Measurements from ENCODE around the gene KRT32. TPM values are rescaled to one million over a fixed set of nuclear protein-coding genes. Genes with fewer than 3 reads are reported as not detected.

KRT32 gene
- total RNA-seq, 1 donor from 2014 or later: not detected

GRCh38 chr17:41444640-41445039 lies 22.5 kb downstream of the KRT32 start:
- Mint-ChIP-seq H3K36me3 (ENCODE audit: low read depth) (no peaks in the 10 kb centered on the region), H3K4me1 (ENCODE audit: low read depth) (no peaks in the 10 kb centered on the region), H3K9me3 (ENCODE audit: low read depth) (peaks cover 3% of the 10 kb centered on the region), H3K27me3 (ENCODE audit: low read depth) (peaks cover 24% of the 10 kb centered on the region), H3K27ac (ENCODE audit: unreplicated experiment) (no peak overlapping the region), H3K4me3 (ENCODE audit: unreplicated experiment) (no peak overlapping the region)
- no peak for DNase-seq (ENCODE audit: low spot score)
- no peak for TF ChIP-seq CTCF (IDR thresholded peaks at IDR 0.05)

GRCh38 chr17:41444186-41444585 lies 23.0 kb downstream of the KRT32 start:
- H3K27ac Mint-ChIP-seq (ENCODE audit: unreplicated experiment): no peak overlapping the region

GRCh38 chr17:41442739-41443138 lies 24.4 kb downstream of the KRT32 start:
- TF ChIP-seq CTCF (IDR thresholded peaks at IDR 0.05): no peak
- DNase-seq (ENCODE audit: low spot score): no peak
- H3K4me3 Mint-ChIP-seq (ENCODE audit: unreplicated experiment): no peak overlapping the region

More at GRCh38 chr17:41444186-41444585, 23.0 kb downstream of the KRT32 start:
- H3K36me3 Mint-ChIP-seq (ENCODE audit: low read depth): no peaks in the 10 kb centered on the region
- H3K27me3 Mint-ChIP-seq (ENCODE audit: low read depth): peaks cover 25% of the 10 kb centered on the region
- H3K4me1 Mint-ChIP-seq (ENCODE audit: low read depth): no peaks in the 10 kb centered on the region
- H3K4me3 Mint-ChIP-seq (ENCODE audit: unreplicated experiment): no peak overlapping the region
- no peak for DNase-seq (ENCODE audit: low spot score)
- H3K9me3 Mint-ChIP-seq (ENCODE audit: low read depth): peaks cover 3% of the 10 kb centered on the region
- no peak for TF ChIP-seq CTCF (IDR thresholded peaks at IDR 0.05)

GRCh38 chr17:41440531-41441033 lies 26.6 kb downstream of the KRT32 start, which contains the start of gene KRT38:
Gene KRT38, minus strand, starts transcription at chr17:41440983. Its CDS starts 62 bp downstream, at chr17:41440921.
- H3K27ac Mint-ChIP-seq (ENCODE audit: unreplicated experiment): no peak within 1 kb of the TSS
- TF ChIP-seq CTCF (IDR thresholded peaks at IDR 0.05): no peak
- H3K4me3 Mint-ChIP-seq (ENCODE audit: unreplicated experiment): no peak within 1 kb of the TSS
- H3K36me3 Mint-ChIP-seq (ENCODE audit: low read depth): no peaks in the 10 kb centered on the region
- DNase-seq (ENCODE audit: low spot score): no peak
- H3K4me1 Mint-ChIP-seq (ENCODE audit: low read depth): no peaks in the 10 kb centered on the region
- H3K27me3 Mint-ChIP-seq (ENCODE audit: low read depth): peaks cover 25% of the 10 kb centered on the region
- peaks cover 3% of the 10 kb centered on the region for H3K9me3 Mint-ChIP-seq (ENCODE audit: low read depth)

More at GRCh38 chr17:41442739-41443138, 24.4 kb downstream of the KRT32 start:
- Mint-ChIP-seq H3K4me1 (ENCODE audit: low read depth) (no peaks in the 10 kb centered on the region), H3K9me3 (ENCODE audit: low read depth) (peaks cover 3% of the 10 kb centered on the region), H3K27me3 (ENCODE audit: low read depth) (peaks cover 20% of the 10 kb centered on the region), H3K36me3 (ENCODE audit: low read depth) (no peaks in the 10 kb centered on the region), H3K27ac (ENCODE audit: unreplicated experiment) (no peak overlapping the region)

GRCh38 chr17:41439375-41439774 lies 27.8 kb downstream of the KRT32 start:
- no peak overlapping the region for H3K27ac Mint-ChIP-seq (ENCODE audit: unreplicated experiment)
- no peaks in the 10 kb centered on the region for H3K4me1 Mint-ChIP-seq (ENCODE audit: low read depth)
- no peak for TF ChIP-seq CTCF (IDR thresholded peaks at IDR 0.05)
- H3K36me3 Mint-ChIP-seq (ENCODE audit: low read depth): no peaks in the 10 kb centered on the region
- H3K4me3 Mint-ChIP-seq (ENCODE audit: unreplicated experiment): no peak overlapping the region
- H3K9me3 Mint-ChIP-seq (ENCODE audit: low read depth): peaks cover 3% of the 10 kb centered on the region
- peaks cover 23% of the 10 kb centered on the region for H3K27me3 Mint-ChIP-seq (ENCODE audit: low read depth)
- DNase-seq (ENCODE audit: low spot score): no peak

All from chondrocyte (in vitro differentiated cells).